Left lung (tissue), 10 donors: ENCODE results near the gene ALDH9A1. TPM values are rescaled to one million over a fixed set of nuclear protein-coding genes. Genes with fewer than 3 reads are reported as not detected.
"Not testable (repeated sequence)": the region's sequence is repeated elsewhere in the genome, so short reads cannot be mapped to it uniquely, and the experiment has no call there.

Source experiments
- ATAC-seq: fragments of 200-7000 bp; cut with Tn5 transposase; one replicate; pipeline ENCODE4 v1.9.1; 2020; ENCODE audit warnings: moderate library complexity
- DNase-seq, 4 donors: peaks; one replicate each; pipeline ENCODE4 v3.0.0-alpha.2; 2013 to 2020
- H3K27ac ChIP-seq, 2 donors: fragments of 200-600 bp; sonication (generic) in 1 of 2; one replicate each; pipeline versions ENCODE4 v1.5.0 to v1.8.0; 2020 to 2021
- H3K27me3 ChIP-seq, 2 donors: fragments of 200-600 bp; sonication (generic) in 1 of 2; one replicate each; pipeline versions ENCODE4 v1.5.0 to v1.8.0; 2020 to 2021
- H3K36me3 ChIP-seq, 2 donors: fragments of 200-600 bp; sonication (generic) in 1 of 2; one replicate each; pipeline versions ENCODE4 v1.5.0 to v1.8.0; 2020 to 2021
- H3K4me1 ChIP-seq, 2 donors: fragments of 200-600 bp; one replicate each; pipeline ENCODE4 v1.8.0; 2021
- H3K4me3 ChIP-seq, 2 donors: fragments of 200-600 bp; sonication (generic) in 1 of 2; one replicate each; pipeline versions ENCODE4 v1.5.0 to v1.8.0; 2020 to 2021; ENCODE audit warnings: mild to moderate bottlenecking in 1 of 2
- H3K9me3 ChIP-seq, 2 donors: fragments of 200-600 bp; sonication (generic) in 1 of 2; one replicate each; pipeline versions ENCODE4 v1.5.0 to v1.8.0; 2020 to 2021
- intact Hi-C, 2 donors: fragments of 100-400 bp; cut with DNase I; formaldehyde crosslinking; loops; one replicate each; pipeline versions ENCODE4 v1.11.2 to v1.14.2; 2022
- polyA plus RNA-seq, 6 donors: library from polyadenylated mRNA; unstranded; fragments of 120-200 nt; gene quantifications; one replicate each; pipeline ENCODE4 v1.2.1, GENCODE V29; 2013; ENCODE audit not compliant: insufficient read length in 6 of 6
- total RNA-seq, 2 donors: library from RNA; stranded (reverse); fragmentation: NEBNext Ultra II Directional; extraction: Animal tissue kit (Norgen Biotek cat#: 25700); gene quantifications; one replicate each; pipeline ENCODE4 v1.2.1, GENCODE V29; 2021
- TF ChIP-seq, protein P1 (sequence below), 2 donors: fragments of 200-600 bp; sonication (generic) in 1 of 2; IDR thresholded peaks; one replicate each; pipeline versions ENCODE4 v1.5.0 to v1.8.0; 2021; ENCODE audit warnings: antibody characterized with exemption in 2 of 2
- donor health status: DM: no; HTN: yes; CAD: no.
- donor health status: DM: no; HTN: no; CAD: no.

The ALDH9A1 gene
- total and polyA plus RNA-seq, 8 donors, result 69.3 to 138 (median 107) TPM

DNA sequence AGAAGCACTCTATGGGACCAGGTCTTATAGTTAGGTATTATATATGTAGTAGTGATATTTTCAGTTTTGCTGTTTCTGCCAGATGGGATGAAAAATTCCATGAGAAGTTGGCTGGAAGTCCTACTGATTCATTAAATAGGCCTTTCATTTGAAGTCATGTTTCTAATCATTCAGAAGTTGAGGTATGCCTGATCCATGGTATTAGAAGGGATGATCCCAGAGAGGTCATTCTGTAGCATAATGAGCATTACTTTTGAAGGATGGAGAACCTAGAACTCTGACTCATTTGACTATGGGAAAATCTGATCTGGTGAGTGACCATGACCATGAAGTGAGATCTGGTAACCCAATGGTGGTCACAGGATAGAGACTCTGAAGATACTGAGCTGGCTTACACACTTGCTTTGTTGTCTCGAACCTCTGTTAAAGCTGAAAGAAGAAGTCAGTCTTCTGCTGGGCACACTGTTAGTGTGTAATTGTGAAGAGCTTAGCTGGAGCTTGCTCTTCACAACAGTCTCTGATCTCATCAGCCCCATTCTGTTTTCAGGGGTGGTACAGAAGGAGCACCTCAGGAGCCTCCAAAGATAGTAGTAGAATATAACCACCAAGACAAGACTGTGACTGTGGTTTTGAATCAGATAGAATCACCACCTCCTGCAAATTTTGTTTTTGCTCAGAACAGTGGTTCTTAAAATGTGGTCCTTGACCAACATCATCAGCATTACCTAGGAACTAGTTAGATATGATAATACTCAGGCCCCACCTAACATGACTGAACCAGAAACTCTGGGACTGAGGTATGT is 58.3 kb downstream of the ALDH9A1 start:
- Histone ChIP-seq H3K4me1 (peaks cover 14 to 63% of the 10 kb centered on the region in 2 donors), H3K9me3 (no peaks in the 10 kb centered on the region), H3K27ac (no peak overlapping the region), H3K36me3 (peaks cover 0 to 13% of the 10 kb centered on the region in 2 donors), H3K4me3 (no peak overlapping the region), H3K27me3 (no peaks in the 10 kb centered on the region)
- ATAC-seq, result no peak
- DNase-seq, result no peak
- intact Hi-C loops, result no loop called here
- TF ChIP-seq, protein P1, sequence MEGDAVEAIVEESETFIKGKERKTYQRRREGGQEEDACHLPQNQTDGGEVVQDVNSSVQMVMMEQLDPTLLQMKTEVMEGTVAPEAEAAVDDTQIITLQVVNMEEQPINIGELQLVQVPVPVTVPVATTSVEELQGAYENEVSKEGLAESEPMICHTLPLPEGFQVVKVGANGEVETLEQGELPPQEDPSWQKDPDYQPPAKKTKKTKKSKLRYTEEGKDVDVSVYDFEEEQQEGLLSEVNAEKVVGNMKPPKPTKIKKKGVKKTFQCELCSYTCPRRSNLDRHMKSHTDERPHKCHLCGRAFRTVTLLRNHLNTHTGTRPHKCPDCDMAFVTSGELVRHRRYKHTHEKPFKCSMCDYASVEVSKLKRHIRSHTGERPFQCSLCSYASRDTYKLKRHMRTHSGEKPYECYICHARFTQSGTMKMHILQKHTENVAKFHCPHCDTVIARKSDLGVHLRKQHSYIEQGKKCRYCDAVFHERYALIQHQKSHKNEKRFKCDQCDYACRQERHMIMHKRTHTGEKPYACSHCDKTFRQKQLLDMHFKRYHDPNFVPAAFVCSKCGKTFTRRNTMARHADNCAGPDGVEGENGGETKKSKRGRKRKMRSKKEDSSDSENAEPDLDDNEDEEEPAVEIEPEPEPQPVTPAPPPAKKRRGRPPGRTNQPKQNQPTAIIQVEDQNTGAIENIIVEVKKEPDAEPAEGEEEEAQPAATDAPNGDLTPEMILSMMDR (IDR thresholded peaks at IDR 0.05), result no peak

- ATAC-seq, H3K9me3 ChIP-seq, H3K27me3 ChIP-seq, intact Hi-C loops, DNase-seq, H3K4me3 ChIP-seq: not testable (repeated sequence)
- peaks cover 0 to 13% of the 10 kb centered on the region in 2 donors for H3K36me3 ChIP-seq
- H3K27ac ChIP-seq, result peak overlapping the region; percentile 30 to 64
- peaks cover 29 to 79% of the 10 kb centered on the region in 2 donors for H3K4me1 ChIP-seq
Measured at GRCh38 chr1:165638211-165638610, 60.2 kb downstream of the ALDH9A1 start.

DNA sequence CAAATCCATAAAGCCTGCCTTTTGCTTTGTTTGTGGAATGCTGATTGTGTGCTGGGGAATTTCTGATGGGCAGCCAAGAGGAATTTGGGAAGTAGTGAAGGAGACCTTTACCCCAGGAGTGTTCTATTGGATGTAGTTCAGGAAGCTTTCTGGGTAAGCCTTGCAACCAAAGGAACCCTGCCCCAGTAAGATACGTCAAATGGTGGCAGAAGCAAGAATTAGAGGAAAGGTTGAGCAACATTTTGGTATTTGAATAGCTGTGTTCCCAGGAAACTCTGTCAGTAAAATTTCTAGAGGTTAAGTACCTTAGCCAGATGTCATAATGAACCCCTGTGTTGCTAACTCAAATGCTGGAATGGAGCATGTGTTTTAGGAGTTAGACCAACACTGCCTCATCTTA is 60.9 kb downstream of the ALDH9A1 start:
- Histone ChIP-seq H3K4me1 (peaks cover 37 to 87% of the 10 kb centered on the region in 2 donors), H3K9me3 (no peaks in the 10 kb centered on the region), H3K4me3 (no peak overlapping the region), H3K36me3 (peaks cover 0 to 13% of the 10 kb centered on the region in 2 donors), H3K27ac (peak overlapping the region; percentile 30 to 64), H3K27me3 (no peaks in the 10 kb centered on the region)
- DNase-seq (peak in 1 of 4 donors; percentile 39), ATAC-seq (peak; percentile 74)
- TF ChIP-seq, protein P1 (IDR thresholded peaks at IDR 0.05), result no peak
- intact Hi-C loops, result no loop called here

DNA sequence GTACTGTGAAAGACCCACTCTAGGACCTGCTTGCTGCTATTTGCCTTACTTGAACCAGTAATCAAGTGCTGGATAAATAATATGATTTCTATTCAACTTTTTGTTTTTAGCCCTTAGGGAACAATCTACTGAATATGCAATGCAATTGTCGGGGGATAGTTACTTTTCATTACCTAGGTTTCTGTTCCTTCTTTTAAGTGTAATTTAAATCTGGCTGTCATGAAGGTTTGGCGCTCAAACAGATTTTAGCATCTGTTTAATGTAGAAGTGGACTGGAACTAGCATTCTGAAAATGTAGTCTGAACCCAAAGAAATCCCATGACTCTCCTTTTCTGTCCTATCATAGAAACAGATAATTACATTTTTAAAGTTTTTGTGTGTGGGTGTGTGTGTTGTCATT is 62.5 kb downstream of the ALDH9A1 start:
- DNase-seq (no peak), ATAC-seq (no peak)
- TF ChIP-seq, protein P1 (IDR thresholded peaks at IDR 0.05), result no peak
- Histone ChIP-seq H3K4me3 (no peak overlapping the region), H3K27me3 (no peaks in the 10 kb centered on the region), H3K36me3 (peaks cover 0 to 13% of the 10 kb centered on the region in 2 donors), H3K4me1 (peaks cover 40 to 81% of the 10 kb centered on the region in 2 donors), H3K27ac (no peak overlapping the region), H3K9me3 (no peaks in the 10 kb centered on the region)
- intact Hi-C loops, result no loop called here

- Histone ChIP-seq H3K36me3 (peaks cover 0 to 13% of the 10 kb centered on the region in 2 donors), H3K27me3 (no peaks in the 10 kb centered on the region), H3K9me3 (no peaks in the 10 kb centered on the region), H3K27ac (no peak overlapping the region), H3K4me3 (no peak overlapping the region), H3K4me1 (peaks cover 40 to 78% of the 10 kb centered on the region in 2 donors)
- ATAC-seq (no peak), DNase-seq (no peak)
- intact Hi-C loops, result no loop called here
- TF ChIP-seq, protein P1 (IDR thresholded peaks at IDR 0.05), result no peak
Measured at GRCh38 chr1:165635329-165635728, 63.0 kb downstream of the ALDH9A1 start.
